ENCODE measurements around the gene CAMTA1.
"Not testable (repeated sequence)": the region's sequence is repeated elsewhere in the genome, so short reads cannot be mapped to it uniquely, and the experiment has no call there.

The CAMTA1 gene

GRCh38 chr1:7705048-7705907 is 920.0 kb downstream of the CAMTA1 start:
- DNase-seq: no peak

DNA sequence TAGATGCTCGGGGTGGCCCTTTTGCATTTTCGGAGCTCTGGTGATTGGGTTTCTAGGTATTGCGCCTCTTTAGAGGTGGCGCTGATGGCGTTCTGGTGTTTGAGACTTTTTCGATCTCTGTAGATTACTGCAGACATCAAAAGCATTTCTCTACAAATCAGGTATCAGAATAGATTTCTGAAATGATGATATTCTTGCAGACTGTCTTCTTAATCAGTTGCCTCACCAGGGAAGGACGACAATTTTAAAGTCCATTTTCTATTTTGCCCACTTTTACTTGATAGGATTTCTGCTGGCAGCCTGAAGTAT is 920.6 kb downstream of the CAMTA1 start:
- no peak for DNase-seq

DNA sequence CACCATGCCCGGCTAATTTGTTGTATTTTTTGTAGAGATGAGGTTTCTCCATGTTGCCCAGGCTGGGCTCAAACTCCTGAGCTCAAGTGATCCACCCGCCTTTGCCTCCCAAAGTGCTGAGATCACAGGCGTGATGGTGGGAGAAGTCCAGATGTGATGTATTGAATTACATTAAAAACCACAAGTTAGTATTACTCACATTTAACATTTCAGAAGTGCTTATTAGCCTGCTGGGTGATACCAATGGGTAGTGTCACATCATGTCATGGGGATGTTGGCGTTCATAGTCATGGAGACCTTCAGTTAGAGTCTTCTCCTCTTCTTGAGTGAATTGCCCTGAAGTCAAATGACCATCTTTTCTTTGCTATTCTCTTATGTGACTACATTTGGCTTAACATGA is 922.3 kb downstream of the CAMTA1 start:
- no peak for DNase-seq

DNA sequence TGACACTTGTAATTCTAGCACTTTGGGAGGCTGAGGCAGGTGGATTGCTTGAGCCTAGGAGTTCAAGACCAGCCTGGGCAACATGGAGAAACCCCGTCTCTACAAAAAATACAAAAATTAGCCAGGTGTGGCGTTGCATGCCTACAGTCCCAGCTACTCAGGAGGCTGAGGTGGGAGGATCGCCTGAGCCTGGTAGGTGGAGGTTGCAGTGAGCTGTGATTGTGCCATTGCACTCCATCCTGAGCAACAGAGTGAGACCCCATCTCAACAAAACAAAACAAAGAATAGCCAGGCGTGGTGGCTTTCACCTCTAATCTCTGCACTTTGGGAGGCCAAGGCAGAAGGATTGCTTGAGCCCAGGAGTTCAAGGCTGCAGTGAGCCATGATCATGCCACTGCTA is 922.8 kb downstream of the CAMTA1 start:
- not testable (repeated sequence) for DNase-seq

GRCh38 chr1:7710859-7711258 is 925.6 kb downstream of the CAMTA1 start:
- no peak for DNase-seq

DNA sequence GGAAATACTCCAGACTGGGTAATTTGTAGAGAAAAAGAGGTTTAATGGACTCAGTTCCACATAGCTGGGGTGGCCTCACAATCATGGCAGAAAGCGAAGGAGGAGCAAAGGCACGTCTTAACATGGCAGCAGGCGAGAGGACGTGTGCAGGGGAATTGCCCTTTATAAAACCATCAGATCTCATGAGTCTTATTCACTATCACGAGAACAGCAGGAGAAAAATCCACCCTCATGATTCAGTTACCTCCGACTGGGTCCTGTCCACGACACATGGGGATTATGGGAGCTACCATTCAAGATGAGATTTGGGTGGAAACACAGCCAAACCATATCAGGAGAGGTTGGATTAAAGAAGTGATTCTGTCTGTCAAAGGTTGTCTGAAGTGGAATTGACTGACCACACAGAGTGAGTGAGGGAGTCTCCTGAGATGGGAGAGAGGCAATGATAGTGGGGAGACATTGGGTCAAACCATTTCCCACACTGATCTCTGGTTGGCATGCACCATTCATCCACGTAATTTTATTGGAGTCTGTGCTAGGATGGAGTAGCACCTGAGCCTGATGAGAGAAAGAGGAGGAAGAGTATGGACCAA is 927.6 kb downstream of the CAMTA1 start:
- no peak for DNase-seq

GRCh38 chr1:7716506-7716905 is 931.3 kb downstream of the CAMTA1 start:
- DNase-seq: no peak

GRCh38 chr1:7717748-7718368 is 932.6 kb downstream of the CAMTA1 start:
- DNase-seq: no peak

DNA sequence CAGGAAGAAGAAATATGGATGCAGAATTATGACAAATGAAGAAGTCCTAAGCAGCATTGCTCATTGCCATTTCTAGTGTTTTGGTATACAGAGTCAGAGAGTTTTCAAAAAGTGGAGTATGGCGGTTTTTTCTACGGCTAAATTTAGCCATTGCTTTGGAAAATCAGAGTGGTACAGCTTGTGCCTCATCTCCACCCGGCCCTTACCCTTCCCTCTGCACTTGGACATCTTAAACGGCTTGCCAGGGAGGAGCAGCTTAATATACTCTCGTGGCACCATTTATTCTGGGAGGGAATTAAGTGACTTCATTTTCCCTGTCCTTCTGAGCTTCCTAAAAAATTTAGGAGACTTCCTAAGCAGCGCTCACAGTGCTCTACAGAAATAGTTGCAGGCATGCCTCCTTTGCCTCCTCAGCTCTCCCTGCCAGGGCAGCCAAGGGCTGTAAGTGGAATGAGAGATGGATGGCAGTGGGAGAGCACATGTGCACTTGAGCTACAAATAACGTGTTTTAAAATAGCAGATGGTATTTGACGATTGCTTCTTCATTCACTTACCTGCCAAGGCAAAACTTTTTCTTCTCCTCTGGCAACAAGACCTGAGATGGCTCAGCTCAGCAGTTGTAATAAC is 934.3 kb downstream of the CAMTA1 start:
- DNase-seq: no peak

GRCh38 chr1:7721940-7722669 is 936.9 kb downstream of the CAMTA1 start:
- no peak for DNase-seq

GRCh38 chr1:7722670-7723012 is 937.4 kb downstream of the CAMTA1 start:
- DNase-seq: no peak

- no peak for DNase-seq
Measured at GRCh38 chr1:7726623-7727022, 941.4 kb downstream of the CAMTA1 start.

GRCh38 chr1:7727809-7728471 is 942.7 kb downstream of the CAMTA1 start:
- DNase-seq: no peak

DNA sequence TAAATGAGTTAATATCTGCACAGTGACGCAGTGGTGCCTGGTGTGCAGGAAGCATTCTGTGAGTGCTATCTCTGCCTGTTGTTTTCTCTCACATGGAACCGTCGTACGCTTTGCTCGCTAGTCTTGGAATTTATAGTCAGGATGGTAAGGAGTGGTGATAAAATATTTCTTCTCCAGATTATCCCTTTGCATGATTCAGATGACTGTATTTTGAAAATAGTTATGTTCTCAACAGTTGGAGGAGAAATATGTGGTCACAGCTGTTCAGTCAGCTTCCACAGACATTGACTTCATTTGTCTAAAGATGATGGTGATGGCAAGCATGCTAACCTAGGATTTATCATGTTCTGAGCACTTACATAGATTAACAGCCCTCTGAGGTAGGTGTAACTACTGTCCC is 944.5 kb downstream of the CAMTA1 start:
- no peak for DNase-seq

GRCh38 chr1:7732331-7732730 is 947.1 kb downstream of the CAMTA1 start:
- DNase-seq: no peak

DNA sequence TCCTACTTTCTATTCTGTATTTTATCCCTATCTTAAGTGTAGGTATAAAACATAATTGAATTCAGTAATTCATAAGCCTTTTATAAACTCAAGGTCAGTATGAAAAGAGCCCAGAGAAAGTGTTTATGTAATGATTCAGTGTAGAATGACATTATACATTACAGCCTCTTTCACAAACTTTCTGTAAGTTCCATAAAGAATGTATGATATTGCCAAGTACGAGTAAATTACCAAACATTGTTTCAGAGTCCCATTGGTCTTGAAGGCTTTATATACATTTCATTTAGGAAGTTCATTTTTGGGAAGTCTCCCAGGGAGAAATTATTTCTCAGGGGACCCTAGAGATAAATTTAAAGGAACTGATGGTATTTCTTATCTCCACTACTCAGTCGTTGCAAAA is 948.0 kb downstream of the CAMTA1 start:
- DNase-seq: no peak

GRCh38 chr1:7738044-7738443 is 952.8 kb downstream of the CAMTA1 start:
- DNase-seq: no peak

DNA sequence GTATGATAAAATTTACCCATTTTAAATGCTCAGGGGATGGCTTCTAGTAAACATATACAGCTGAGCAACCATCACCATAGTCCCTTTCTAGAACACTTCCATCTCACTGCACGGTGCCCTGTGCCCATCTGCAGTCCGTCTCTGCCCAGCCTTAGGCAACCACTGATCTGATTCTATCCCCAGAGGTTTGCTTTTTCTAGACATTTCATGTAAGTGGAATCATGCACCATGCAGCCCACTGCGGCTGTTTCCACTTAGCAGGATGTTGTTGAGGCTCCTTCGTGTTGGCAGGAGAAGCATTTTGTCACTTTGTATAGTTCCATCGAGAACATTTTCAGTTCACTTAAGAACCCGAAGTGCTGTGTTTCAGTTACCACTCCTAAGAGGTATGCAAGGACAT is 958.1 kb downstream of the CAMTA1 start:
- no peak for DNase-seq

GRCh38 chr1:7744882-7745281 is 959.6 kb downstream of the CAMTA1 start:
- no peak for DNase-seq

- no peak for DNase-seq
Measured at GRCh38 chr1:7745783-7746182, 960.5 kb downstream of the CAMTA1 start.

GRCh38 chr1:7747605-7748004 is 962.4 kb downstream of the CAMTA1 start:
- DNase-seq: no peak

- DNase-seq: no peak
Measured at GRCh38 chr1:7749126-7749525, 963.9 kb downstream of the CAMTA1 start.

GRCh38 chr1:7751174-7751573 is 965.9 kb downstream of the CAMTA1 start:
- DNase-seq: no peak

All from effector CD4-positive, alpha-beta T cell (primary cell).